ENCODE results near the gene KCNT2.
A peak's percentile ranks its signal among the peaks of the same experiment; 100 is the strongest.

KCNT2 gene

GRCh38 chr1:196445775-196446174 lies 162.5 kb downstream of the KCNT2 start:
- no peak for DNase-seq (ENCODE audit: low spot score)

DNA sequence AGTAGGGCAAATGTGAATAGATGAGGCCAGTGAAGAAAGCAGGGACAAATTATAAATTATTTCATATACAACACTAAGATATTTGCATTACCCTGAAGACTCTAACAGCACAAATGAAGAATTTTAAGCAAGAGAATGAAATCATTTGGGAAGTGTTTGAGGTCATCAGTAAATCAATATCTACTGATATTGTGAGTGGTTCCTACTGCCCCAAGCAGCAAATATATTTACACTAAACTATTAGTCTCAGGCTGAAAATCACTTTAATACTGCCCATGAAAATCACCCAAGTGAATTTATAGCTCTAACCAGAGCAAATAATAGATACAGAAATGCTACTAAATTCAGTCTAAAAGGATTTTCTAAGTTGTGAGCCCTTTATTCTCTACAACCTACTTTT lies 163.6 kb downstream of the KCNT2 start:
- DNase-seq (ENCODE audit: low spot score): no peak

DNA sequence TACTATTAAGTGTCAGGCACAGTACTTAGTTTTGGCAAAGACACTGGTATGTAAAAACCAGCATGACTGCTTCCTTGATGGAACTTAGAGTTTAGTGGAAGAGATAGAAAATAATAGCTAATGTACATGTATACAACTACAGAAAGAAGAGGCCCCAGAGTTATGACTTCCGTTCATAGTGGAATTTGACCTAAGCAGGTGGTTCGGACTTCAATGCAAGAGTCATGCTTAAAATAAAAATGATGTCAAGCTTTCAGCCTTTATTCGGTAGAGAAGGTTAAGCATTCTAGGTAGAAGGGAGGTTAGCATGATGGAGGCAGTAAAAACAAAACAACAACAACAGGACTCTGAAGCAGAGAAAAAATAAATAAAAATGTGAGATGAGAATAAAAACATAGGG lies 165.9 kb downstream of the KCNT2 start:
- no peak for DNase-seq (ENCODE audit: low spot score)

DNA sequence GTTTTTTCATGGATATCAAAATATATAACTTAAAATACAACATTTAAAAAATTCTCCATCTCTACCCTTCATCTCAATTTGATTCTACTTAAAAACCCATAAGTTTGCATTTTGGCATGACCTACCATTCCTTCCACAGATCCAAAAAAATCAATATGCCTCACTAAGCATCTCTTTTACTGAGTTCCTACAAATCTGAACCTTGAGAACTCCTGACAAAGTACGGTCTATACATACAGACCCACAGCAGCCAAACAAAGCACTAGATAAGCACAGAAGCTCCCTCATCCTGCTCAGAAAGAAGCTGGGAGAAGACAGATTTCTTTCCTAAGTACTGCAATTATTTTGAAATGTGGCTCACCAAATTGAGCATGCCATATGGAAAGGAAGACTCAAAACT lies 167.5 kb downstream of the KCNT2 start:
- DNase-seq (ENCODE audit: low spot score): no peak

- peak; percentile 2 for DNase-seq (ENCODE audit: low spot score)
These were observed 169.9 kb downstream of the KCNT2 start for GRCh38 chr1:196438329-196438728.

GRCh38 chr1:196437671-196438070 lies 170.6 kb downstream of the KCNT2 start:
- DNase-seq (ENCODE audit: low spot score): no peak

DNA sequence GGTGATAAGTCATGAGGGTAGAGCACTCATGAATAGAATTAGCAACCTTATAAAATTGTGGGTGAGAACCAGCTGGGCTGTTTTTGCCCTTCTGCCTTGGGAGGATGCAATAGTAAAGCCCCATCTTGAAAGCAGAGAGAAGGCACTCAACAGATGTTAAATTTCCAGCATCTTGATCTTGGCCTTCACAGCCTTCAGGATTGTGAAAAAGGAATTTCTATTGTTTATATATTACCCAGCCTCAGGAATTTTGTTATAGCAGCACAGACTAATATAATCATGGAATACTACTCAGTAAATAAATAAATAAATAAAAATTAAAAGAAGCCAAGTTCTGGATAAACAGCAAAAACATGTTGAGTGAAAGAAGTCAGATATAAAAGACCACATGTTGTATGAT lies 175.2 kb downstream of the KCNT2 start:
- DNase-seq (ENCODE audit: low spot score): no peak

GRCh38 chr1:196427976-196428734 lies 180.1 kb downstream of the KCNT2 start:
- DNase-seq (ENCODE audit: low spot score): no peak

DNA sequence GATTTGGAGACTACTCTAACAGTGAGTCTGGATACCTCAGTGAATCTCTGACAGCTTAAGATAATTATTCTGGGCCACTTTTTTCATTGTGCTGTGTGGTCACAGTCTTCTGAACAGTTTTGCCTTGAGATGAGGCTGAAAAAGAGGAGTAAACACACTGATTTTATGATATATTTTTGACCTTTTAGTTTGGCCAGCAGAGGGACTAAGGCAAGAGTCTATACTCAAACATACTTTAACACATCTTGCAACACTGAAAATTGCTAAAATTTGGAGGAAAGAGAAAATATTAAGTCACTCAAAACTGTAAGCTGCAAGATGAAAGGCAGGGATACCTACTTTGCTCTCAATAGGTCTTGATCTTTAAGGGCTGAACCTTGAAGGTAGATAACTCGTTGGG lies 182.7 kb downstream of the KCNT2 start:
- DNase-seq (ENCODE audit: low spot score): no peak

DNA sequence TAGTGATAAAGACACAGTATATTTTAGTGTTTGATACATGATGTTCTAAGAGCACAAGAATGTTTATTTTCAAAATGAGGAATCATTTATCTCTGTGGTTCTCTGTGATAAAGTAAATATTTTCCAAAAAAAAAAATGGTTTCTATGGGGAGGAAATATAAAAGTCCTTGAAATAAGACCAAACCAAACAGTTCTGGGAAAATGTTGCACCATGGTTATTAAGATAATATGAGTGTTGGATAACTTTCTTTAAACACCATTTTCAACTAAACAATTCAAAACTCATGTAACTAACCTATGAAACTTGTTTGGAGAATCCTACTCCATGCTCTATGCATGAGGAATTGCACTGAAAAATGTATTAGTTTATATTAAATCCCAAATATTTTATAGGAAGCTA lies 184.6 kb downstream of the KCNT2 start:
- DNase-seq (ENCODE audit: low spot score): no peak

DNA sequence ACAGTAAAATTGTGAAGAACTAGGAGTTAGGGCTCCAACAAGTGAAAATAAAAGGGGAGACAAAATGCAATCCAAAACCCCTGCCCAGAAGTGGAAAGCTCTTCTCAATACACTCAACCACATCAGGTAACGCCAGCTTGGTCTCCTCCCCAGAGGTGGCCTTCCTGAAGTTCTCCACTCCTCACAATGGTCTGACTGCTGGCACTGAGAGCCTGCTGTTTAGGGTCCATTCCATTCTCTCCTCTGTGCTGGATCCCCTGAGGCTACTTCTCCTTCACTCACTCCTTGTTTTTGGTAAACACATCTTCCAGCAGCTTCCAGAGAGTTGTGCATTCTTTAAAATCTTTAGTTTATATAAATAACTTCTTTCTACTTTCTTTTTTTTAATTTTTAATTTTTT lies 189.5 kb downstream of the KCNT2 start:
- no peak for DNase-seq (ENCODE audit: low spot score)

GRCh38 chr1:196415978-196416377 lies 192.3 kb downstream of the KCNT2 start:
- DNase-seq (ENCODE audit: low spot score): no peak

GRCh38 chr1:196412326-196412725 lies 195.9 kb downstream of the KCNT2 start:
- no peak for DNase-seq (ENCODE audit: low spot score)

DNA sequence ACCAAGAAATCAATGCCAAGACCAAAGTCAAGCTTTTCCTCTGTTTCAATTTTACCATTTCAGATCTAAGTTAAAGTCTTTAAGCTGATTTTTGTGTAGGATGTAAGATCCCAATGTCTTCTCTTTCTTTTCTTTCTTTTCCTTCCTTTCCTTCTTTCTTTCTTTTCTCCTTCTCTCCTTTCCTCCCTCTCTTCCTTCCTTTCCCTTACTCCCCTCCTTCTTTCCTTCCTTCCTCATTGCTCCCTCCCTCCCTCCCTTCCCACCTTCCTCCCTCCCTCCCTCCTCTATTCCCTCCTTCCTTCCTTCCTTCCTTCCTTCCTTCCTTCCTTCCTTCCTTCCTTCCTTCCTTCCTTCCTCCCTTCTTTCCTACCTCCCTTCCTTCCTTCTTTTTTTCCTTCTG lies 197.5 kb downstream of the KCNT2 start:
- DNase-seq (ENCODE audit: low spot score): no peak

DNA sequence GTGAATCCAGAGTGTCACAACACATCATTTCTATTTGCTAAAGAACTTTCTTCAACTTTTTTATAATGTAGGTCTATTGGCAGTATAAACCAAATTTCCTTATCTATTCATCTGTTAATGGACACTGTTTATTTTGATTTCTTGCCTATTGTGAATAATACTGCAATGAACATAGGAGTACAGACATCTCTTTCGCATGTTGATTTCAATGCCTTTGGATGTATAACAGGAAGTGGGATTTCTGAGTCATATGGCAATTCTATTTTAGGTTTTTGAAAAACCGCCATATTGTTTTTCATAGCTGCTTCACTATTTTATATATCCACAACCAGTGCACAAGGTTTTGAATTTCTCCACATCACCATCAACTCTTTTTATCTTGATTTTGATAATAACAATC lies 198.7 kb downstream of the KCNT2 start:
- no peak for DNase-seq (ENCODE audit: low spot score)

- no peak for DNase-seq (ENCODE audit: low spot score)
These were observed 200.7 kb downstream of the KCNT2 start for GRCh38 chr1:196407358-196408051.

GRCh38 chr1:196405839-196406238 lies 202.4 kb downstream of the KCNT2 start:
- no peak for DNase-seq (ENCODE audit: low spot score)

- no peak for DNase-seq (ENCODE audit: low spot score)
These were observed 204.2 kb downstream of the KCNT2 start for GRCh38 chr1:196403803-196404690.

DNA sequence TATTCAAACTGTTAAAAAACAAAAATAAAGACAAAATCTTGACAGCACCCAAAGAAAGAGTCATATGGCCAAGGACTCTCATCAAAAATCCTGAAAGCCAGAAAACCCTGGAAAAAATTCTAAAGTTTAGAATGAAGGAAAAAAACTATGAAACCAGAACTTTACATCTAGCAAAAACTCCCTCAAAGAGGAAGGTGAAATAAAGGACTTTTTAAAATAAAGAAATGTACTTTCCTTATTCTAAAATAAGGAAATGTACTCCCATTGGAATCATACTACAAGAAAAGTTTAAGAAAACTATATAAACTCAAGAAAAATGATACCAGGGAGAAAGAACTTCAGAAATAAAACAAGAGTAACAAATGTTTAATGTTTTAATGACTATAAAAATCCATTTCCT lies 206.3 kb downstream of the KCNT2 start:
- DNase-seq (ENCODE audit: low spot score): no peak

- no peak for DNase-seq (ENCODE audit: low spot score)
These were observed 206.8 kb downstream of the KCNT2 start for GRCh38 chr1:196401452-196401833.

DNA sequence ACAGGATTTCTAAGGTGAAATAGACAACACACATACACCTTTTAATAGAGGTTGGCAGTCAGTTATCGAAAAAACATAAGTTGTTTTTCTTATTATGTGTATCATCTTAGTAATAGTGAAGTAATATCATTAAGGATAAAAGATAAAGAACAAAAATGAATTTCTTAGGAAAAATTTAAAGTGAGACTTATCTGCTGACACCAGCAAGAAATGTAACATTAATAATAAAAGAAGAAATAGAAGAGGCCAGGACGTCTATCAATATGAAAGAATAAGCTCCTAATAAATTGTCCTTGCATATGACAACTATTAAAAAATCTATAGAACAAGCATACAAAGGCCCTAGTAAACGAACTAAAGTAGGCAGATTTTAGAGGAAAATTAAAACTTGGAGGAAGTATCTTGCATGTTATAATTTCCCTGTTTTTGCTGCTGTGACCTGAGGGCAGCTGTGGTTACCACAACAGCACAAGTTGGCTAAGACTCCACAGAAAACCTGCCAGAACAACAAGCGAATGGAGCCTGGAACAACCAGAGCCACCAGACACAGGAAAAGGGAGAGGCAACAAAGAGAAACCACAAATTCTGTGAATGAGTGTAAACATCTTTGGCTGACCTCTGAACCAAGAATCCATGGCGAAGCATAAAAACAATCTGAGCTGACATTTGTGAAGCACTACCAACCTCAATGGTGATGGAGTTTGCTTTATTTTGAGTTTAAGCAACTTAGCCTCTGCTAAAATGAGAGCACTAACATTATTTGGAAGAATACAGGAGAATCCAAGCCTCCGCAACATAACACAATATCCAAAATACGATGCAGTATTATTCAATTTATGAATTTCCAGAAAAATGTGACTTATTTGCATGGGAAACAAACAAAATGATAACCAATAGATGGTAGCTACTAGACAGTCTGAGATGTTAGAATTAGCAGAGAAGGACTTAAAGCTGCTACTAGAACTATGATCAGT lies 207.5 kb downstream of the KCNT2 start:
- peak; percentile 3 for DNase-seq (ENCODE audit: low spot score)

- no peak for DNase-seq (ENCODE audit: low spot score)
These were observed 208.5 kb downstream of the KCNT2 start for GRCh38 chr1:196399713-196400112.

Data from HuH-7 (cell line).